Caki2 (cell line): ENCODE measurements around the gene ZC3H11A. TPM values are rescaled to one million over a fixed set of nuclear protein-coding genes. Genes with fewer than 3 reads are reported as not detected.
"Not testable (repeated sequence)": the region's sequence is repeated elsewhere in the genome, so short reads cannot be mapped to it uniquely, and the experiment has no call there.

ENCODE experiments used
- DNase-seq: peaks from one replicate; pipeline ENCODE4 v3.0.0-alpha.2; 2015; ENCODE audit warnings: low read depth
- in situ Hi-C: cut with HindIII; loops from 2 replicates; pipeline ENCODE4 v1.10.0; 2016; ENCODE audit warnings: low sequenced_read_pairs, low pct_unique_long_range_greater_than_20kb, mixed read lengths
- total RNA-seq: library from RNA; depleted of rRNA; stranded (reverse); fragments of >200 nt; shearing (Covaris generic); gene quantifications from 2 replicates; pipeline ENCODE4 v1.2.3, GENCODE V29; 2014; ENCODE audit warnings: low replicate concordance

Gene ZC3H11A
- total RNA-seq, 1 experiment from 2014 or later, result 34.8 TPM

DNA sequence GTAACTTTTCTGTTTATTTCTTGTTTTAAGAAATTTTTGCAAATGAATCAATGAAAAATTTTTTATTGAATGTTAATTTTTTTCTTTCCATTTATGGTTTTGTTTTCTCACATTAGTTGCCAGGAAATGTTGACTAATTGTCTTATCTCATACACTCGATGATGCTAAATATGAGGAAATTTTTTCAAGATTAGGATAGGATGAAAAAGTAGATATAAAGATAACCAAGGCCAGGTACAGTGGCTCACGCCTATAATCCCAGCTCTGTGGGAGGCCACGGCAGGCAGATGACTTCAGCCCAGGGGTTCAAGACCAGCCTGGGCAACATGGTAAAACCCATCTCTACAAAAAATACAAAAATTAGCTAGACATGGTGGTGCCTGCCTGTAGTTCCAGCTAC lies 17.8 kb upstream of the ZC3H11A start:
- no peak for DNase-seq
- in situ Hi-C loops, result no loop called here

DNA sequence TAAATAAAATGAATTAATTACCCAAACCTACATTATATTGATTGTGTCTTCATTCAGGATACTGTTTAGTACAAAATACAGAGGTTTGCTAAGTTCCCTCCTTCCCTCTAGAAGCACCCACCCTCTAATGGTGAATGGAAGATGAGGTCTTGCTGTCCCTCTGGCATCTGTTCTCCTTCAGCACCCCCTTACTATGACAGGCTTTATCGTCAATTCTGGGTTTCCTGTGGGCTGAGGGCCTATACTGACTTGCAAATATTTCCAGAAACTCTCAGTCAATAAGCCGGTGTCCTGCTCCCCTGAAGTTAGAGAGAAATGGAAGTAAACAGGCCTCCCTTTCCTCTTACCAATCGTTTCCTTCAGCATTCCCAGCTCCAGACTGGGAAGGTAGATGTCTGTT lies 17.3 kb upstream of the ZC3H11A start:
- in situ Hi-C loops, result no loop called here

DNA sequence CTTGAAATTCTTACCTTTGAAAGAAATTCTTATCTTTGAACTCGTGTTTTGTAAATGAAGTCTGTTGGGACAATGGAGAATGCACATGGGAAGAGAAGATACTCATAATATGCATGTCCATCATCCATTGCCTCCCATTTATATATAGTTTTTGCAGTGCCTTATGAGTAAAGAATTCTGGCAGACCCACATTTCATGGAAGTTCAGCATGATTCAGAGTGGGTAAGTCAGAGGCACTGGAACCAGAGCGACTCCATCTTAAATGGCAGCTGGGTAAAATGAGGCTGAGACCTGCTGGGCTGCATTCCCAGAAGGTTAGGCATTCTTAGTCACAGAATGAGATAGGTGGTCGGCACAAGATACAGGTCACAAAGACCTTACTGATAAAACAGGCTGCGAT lies 16.6 kb upstream of the ZC3H11A start:
- DNase-seq, result no peak
- in situ Hi-C loops, result no loop called here

More for the DNA sequence above, 17.3 kb upstream of the ZC3H11A start:
- no peak for DNase-seq

DNA sequence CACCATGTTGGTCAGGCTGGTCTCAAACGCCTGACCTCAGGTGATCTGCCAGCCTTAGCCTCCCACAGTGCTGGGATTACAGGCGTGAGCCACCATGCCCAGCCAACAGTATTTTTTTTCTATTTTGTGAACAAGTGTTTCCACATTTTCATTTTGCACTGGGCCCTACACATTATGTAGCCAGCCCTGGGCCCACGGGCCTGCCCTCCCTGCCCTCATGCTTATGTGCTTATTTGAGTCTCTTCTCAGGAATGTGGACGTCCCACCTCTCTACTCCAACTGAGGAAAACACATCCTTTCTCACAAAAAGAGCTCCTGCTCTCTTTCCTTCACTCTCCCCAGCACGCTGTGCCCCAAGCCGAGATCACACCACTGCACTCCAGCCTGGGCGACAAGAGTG lies 13.5 kb upstream of the ZC3H11A start:
- in situ Hi-C loops, result no loop called here
- DNase-seq, result no peak

DNA sequence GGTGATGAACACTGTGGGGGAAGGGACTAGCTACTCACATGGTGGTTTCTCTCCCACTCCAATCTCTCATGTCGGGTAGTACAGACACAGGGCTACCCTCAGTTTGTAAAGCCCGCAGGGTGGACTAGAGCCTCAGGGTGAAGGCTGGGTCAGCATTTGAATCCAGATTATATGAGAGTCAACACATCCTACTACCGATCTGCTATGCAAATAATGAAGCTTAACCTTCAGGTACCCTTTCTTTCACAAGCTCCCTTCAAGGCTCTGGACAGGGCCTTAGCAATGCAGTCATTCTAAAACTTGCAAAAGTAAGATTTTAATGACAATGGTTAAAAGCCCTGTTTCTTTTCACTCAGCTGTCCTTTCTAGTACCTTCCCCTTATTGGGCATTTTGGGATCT lies 5.5 kb upstream of the ZC3H11A start:
- in situ Hi-C loops, result no loop called here

DNA sequence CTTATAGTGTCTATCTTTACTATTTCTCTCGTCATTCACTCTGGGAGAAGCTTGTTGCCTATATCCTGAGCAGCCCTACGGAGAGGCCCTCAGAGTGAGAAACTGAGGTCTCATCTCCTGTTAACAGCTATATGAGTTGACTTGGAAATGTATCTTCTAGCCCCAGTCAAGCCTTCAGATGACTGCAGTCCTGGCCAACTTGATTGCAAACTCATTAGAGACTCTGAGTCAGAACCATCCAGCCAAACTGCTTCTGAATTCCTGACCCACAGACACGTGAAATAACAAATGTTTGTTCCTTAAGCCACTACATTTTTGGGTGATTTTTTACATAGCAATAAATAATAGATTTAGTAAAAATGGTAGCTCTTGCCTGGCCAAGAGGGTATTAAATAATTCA lies 3.9 kb upstream of the ZC3H11A start:
- no peak for DNase-seq
- in situ Hi-C loops, result no loop called here

More for the DNA sequence above, 5.5 kb upstream of the ZC3H11A start:
- no peak for DNase-seq

DNA sequence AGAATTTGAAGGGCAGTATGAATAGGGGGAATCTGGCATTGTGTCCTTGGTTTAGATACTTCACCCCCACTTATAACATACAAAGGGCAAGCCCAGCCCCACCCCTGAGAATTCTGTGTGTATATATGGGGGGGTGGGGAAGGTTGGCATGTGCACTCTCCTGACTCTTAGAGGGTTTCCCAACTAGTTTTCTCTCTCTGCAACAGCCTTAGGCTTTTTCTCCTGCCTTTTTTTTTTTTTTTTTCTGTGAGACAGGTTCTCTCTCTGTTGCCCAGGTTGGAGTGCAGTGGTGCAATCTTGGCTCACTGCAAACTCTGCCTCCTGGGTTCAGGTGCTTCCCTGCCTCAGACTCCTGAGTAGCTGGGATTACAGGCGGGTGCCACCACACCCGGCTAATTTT lies 2.9 kb upstream of the ZC3H11A start:
- in situ Hi-C loops, result no loop called here

DNA sequence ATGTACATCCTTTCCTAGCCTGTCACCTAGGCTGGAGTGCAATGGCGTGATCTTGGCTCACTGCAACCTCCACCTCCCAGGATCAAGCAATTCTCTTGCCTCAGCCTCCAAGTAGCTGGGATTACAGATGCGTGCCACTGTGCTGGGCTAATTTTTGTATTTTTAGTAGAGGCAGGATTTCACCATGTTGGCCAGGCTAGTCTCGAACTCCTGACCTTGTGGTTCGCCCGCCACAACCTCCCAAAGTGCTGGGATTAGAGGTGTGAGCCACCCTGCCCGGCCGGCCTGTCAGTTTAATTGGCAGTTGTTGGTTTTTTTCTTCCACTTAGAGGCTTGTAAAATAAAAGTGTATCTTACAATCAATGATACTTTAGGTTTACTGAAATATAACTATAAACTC lies 1.9 kb upstream of the ZC3H11A start:
- DNase-seq, in situ Hi-C loops: not testable (repeated sequence)

More for the DNA sequence above, 2.9 kb upstream of the ZC3H11A start:
- DNase-seq, result no peak

DNA sequence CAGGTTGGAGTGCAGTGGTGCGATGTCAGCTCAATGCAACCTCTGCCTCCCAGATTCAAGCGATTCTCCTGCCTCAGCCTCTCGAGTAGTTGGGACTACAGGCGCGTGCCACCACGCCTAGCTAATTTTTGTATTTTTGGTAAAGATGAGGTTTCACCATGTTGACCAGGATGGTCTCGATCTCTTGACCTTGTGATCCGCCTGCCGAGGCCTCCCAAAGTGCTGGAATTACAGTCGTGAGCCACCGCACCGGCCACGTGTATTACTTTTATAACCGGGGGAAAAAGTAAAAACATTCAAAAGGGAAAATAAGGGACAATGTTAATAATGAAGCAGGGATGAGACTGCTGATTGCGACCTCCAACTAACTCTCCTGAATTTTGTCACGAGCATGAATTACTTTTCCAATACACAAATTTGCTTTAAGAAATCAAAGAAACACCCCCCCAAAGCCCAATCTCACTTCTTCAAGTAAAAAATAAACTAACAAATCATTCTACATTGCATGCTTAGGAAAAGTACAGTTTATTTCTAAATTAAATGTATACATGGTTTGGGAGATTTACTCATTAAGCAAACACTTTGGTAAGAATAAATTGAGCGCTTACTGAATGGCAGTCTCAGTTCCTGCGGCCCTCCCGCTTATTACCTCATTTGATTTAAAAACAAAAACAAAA lies 521 bp upstream of the ZC3H11A start:
- DNase-seq, result no peak
- in situ Hi-C loops, result no loop called here

DNA sequence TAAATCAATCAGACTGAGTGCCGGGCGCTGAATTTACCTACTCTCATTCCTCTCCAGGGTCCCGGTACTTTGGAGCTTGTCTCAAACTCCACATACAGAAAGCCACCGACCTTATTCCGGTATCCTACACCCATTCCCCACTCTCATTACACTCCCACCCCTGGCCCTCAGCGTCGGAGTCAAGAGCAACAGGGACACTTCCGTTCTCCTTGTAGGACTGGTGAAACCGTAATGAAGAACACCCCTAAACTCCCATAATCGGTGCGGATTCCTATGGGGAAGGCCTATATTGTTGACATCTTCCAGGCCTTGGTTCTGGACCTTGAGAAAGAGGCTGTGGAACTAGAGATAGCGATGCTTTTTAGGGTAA lies 798 bp downstream of the ZC3H11A start:
- peak; percentile 53 for DNase-seq
- in situ Hi-C loops, result no loop called here

DNA sequence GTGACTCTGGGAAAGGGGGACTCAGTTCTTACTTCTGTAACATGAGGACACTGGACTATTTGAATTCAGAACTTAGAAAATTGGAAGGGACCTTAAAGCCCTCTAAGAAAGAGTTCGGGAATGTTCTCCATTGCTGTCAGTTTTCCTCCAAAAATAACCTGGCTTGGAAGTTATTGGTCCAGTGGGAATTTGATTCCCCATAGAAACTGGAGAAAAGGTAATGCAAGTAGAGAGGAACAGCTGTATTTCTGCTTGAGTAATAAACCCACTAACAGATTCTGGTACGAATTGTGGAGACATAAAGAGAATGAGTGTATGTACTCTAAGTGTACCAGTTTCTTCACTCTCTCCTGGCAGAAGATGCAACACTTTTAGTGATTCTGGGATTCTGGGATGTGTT lies 1.8 kb downstream of the ZC3H11A start:
- in situ Hi-C loops, result no loop called here
- no peak for DNase-seq

DNA sequence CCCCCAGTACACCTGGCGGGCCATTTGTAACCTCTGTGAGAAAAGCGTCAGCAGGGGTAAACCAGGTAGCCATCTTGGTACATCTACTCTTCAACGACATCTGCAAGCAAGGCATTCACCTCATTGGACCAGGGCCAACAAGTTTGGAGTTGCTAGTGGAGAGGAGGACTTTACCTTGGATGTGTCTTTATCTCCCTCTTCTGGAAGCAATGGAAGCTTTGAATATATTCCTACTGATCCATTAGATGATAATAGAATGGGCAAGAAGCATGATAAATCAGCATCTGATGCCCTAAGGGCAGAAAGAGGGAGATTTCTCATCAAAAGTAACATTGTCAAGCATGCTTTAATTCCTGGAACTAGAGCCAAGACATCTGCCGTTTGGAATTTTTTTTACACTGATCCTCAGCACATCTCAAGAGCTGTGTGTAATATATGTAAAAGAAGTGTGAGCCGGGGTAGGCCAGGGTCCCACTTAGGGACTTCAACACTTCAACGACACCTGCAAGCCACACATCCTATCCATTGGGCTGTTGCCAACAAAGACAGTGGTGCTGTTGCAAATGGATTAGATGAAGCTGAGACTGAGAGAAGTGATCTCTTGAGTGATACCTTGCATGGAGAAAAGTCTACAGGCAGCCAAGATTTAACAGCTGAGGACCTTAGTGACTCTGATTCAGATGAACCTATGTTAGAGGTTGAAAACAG lies 2.7 kb downstream of the ZC3H11A start:
- in situ Hi-C loops, result no loop called here
- DNase-seq, result no peak

DNA sequence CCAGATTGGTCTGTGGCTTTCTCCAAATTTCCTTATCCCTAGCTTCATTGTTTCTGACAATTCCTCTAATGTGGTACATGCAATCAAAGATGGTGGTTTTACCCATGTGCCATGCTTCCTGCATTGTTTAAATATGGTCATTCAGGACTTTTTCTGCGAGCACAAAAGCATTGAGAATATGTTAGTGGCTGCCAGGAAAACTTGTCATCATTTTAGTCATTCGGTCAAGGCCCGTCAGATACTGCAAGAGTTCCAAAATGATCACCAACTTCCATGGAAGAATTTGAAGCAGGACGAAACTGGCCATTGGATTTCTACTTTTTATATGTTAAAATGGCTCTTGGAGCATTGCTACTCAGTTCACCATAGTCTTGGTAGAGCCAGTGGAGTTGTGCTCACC lies 3.7 kb downstream of the ZC3H11A start:
- DNase-seq, result no peak
- in situ Hi-C loops, result no loop called here

DNA sequence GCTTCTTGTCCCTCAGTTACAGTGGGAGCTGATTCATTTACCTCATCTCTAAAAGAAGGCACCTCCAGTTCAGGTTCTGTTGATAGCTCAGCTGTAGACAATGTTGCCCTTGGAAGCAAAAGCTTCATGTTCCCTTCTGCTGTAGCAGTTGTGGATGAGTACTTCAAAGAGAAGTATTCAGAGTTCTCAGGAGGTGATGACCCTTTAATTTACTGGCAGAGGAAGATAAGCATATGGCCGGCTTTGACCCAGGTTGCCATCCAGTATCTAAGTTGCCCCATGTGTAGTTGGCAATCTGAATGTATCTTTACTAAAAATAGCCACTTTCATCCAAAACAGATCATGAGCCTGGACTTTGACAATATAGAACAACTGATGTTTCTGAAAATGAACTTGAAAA lies 4.5 kb downstream of the ZC3H11A start:
- in situ Hi-C loops, result no loop called here
- DNase-seq, result no peak

DNA sequence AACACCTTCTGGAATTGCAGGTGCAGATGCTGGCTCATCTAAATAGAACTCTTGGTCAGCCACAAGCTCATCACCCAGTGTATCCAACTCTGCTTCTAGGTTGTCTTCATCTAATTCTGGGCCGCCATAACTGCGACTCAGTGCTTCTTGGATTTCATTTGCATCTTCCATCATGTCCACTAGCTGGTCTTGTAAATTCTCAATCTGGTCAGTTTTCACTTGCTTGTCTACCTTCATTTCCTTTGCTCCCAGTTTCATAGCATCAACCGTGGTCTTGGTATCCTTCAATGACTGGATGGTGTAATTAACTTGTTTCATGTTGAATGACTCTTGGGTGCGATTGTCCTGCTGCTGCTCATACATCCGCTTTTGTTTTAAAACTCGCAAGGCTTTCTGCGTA lies 10.3 kb downstream of the ZC3H11A start:
- in situ Hi-C loops, result no loop called here
- no peak for DNase-seq

DNA sequence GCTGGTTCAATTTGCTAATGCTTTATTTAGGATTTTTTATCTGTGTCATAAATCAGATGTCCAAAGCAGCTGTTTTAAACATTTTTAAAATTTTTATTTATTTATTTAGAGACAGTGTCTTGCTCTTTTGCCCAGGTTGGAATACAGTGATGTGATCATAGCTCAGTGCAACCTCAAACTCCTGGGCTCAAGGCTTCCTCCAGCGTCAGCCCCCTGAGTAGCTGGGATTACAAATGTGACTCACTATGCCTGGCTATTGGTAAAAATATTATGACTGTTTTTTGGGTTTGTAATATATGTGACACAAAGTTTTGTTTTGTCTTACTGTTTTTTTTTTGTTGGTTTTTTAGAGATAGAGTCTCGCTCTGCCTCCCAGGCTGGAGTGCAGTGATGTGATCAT lies 11.8 kb downstream of the ZC3H11A start:
- in situ Hi-C loops, result no loop called here
- no peak for DNase-seq

DNA sequence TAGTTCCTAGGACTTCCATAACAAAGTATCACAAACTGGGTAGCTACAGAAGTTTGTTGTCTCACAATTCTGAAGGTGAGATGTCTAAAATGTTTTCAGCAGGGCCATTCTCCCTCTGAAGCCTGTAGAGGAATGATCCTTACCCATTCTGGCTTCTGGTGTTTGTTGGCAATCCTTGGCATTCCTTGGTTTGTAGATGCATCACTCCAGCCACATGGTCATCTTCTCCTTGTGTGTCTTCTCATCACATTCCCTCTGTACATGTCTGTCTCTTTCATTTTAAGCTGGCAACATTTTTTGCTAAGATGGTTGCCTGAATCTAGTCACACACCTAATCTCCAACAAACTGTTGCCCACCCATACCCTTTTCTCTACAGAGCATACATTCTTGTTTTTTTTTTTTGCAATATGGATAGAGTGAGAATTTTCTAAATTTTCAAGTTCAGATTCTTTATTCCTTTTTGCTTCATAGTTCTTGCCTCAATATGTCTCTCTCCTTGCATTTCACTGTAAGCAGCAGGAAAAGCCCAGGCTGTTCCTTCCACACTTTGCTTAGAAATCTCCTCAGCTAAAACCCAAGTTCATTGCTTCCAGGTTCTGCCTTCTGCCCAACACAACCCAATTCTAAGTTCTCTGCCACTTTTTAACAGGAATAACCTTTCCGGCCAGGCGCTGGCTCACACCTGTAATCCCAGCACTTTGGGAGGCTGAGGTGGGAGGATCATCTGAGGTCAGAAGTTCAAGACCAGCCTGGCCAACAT lies 18.3 kb downstream of the ZC3H11A start:
- in situ Hi-C loops, result no loop called here
- no peak for DNase-seq

DNA sequence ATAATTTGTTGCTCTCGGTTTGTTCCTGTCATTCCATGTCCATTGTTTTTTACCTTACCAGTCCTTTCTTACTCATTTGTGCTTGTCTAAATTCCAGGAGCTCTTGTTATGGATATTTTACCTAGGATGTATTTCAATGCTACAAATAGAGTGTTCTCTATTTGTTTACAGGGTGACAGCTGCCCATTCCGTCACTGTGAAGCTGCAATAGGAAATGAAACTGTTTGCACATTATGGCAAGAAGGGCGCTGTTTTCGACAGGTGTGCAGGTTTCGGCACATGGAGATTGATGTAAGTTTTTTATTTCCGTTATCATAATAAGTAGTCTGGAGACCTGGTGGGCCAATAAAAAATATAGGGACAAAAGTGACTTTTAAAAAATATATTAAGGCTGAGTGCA lies 23.0 kb downstream of the ZC3H11A start:
- no peak for DNase-seq
- in situ Hi-C loops, result no loop called here

DNA sequence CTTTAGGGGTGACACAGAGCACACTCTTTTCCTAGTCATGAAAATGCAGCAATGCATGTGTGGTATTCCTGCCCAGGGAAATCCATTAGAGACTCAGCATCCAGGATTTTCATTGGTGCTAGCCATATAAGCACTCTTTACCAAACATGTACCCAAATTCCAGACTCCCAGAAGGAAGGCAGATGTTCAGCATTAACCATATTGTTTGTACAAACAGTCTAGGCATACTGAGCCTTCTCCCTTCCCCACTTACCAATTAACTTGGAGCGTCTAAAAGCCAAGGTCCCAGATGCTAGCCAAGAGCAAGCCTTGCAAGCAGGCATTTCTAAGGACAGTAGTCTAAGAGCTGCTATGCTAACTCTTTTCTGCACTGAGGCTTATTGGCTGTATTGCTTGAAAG lies 27.9 kb downstream of the ZC3H11A start:
- no peak for DNase-seq
- in situ Hi-C loops, result no loop called here
